ENCODE measurements around the gene ENTPD3.
"Not testable (repeated sequence)": the region's sequence is repeated elsewhere in the genome, so short reads cannot be mapped to it uniquely, and the experiment has no call there.

Gene ENTPD3

DNA sequence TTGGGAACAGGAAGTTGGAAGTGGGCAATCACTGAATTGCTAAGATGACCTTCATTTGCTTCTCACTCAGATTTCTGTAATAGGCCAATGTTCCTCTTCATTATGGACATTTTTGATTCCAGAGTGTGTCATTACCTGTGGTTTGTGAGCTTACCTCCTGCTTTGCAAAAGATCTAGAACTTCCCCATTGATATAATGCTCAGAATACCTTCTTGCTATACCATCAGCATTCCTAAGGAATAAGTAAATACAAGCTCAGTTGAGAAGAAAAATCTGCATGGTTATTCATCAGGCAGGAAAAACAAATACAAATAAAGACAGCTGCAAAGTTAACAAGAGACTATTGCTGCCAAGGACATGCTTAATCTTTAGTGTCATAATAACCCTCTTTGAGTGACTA, 64.6 kb downstream of the ENTPD3 start:
- 0 out of 2 replicates have a peak, but pooled peaks cover 2% of the 10 kb centered on the region for H3K4me1 ChIP-seq (ENCODE audit: control insufficient read depth, insufficient read depth, low read length)
- no peak overlapping the region for H3K27ac ChIP-seq (ENCODE audit: low read depth, low read length)
- no peak overlapping the region for H3K9ac ChIP-seq (ENCODE audit: low read depth, low read length)
- no peaks in the 10 kb centered on the region for H3K27me3 ChIP-seq (ENCODE audit: control insufficient read depth, insufficient read depth, low read length)
- no peaks in the 10 kb centered on the region for H3K9me3 ChIP-seq (ENCODE audit: control insufficient read depth, insufficient read depth, low read length)
- no peak overlapping the region for H3K4me3 ChIP-seq (ENCODE audit: low read depth, low read length)
- no peaks in the 10 kb centered on the region for H3K36me3 ChIP-seq (ENCODE audit: control insufficient read depth, insufficient read depth, low read length)

DNA sequence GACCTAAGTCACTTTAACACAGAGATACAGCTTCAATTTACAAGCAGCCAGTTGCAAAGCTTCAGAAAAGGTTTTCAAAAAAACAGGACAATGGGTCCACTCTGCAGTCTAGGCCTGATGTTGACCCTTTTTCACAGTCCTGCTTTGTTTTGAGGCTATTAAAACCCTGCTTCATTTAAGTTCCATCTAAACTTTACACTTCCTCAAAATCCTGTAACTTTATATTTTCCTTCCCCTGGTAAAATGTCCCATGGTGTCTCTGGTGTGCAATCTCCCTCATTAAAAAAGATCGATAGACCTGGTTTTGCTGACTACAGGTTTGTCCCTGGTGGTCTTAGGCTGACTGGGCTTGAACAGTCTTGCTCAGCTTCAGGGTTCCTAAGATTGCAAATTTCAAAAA, 65.1 kb downstream of the ENTPD3 start:
- H3K4me1 ChIP-seq (ENCODE audit: control insufficient read depth, insufficient read depth, low read length), result 0 out of 2 replicates have a peak, but pooled peaks cover 2% of the 10 kb centered on the region
- H3K9me3 ChIP-seq (ENCODE audit: control insufficient read depth, insufficient read depth, low read length), result no peaks in the 10 kb centered on the region
- no peaks in the 10 kb centered on the region for H3K36me3 ChIP-seq (ENCODE audit: control insufficient read depth, insufficient read depth, low read length)
- peak overlapping the region; percentile 89; the same call in 1 of the 2 replicates for H3K9ac ChIP-seq (ENCODE audit: low read depth, low read length)
- H3K27ac ChIP-seq (ENCODE audit: low read depth, low read length), result peak overlapping the region; percentile 93
- H3K27me3 ChIP-seq (ENCODE audit: control insufficient read depth, insufficient read depth, low read length), result no peaks in the 10 kb centered on the region
- peak overlapping the region; percentile 81 for H3K4me3 ChIP-seq (ENCODE audit: low read depth, low read length)

- no peaks in the 10 kb centered on the region for H3K27me3 ChIP-seq (ENCODE audit: control insufficient read depth, insufficient read depth, low read length)
- H3K27ac ChIP-seq (ENCODE audit: low read depth, low read length), result peak overlapping the region; percentile 93
- H3K4me1 ChIP-seq (ENCODE audit: control insufficient read depth, insufficient read depth, low read length), result 0 out of 2 replicates have a peak, but pooled peaks cover 2% of the 10 kb centered on the region
Measured at GRCh38 chr3:40452562-40452875, 65.5 kb downstream of the ENTPD3 start.

GRCh38 chr3:40452876-40453730, 66.1 kb downstream of the ENTPD3 start:
- H3K9me3 ChIP-seq (ENCODE audit: control insufficient read depth, insufficient read depth, low read length), result no peaks in the 10 kb centered on the region
- peaks cover 4% of the 10 kb centered on the region for H3K36me3 ChIP-seq (ENCODE audit: control insufficient read depth, insufficient read depth, low read length)
- H3K4me3 ChIP-seq (ENCODE audit: low read depth, low read length), result peak overlapping the region; percentile 81
- H3K9ac ChIP-seq (ENCODE audit: low read depth, low read length), result peak overlapping the region; percentile 89
- H3K4me1 ChIP-seq (ENCODE audit: control insufficient read depth, insufficient read depth, low read length), result 0 out of 2 replicates have a peak, but pooled peaks cover 3% of the 10 kb centered on the region
- no peaks in the 10 kb centered on the region for H3K27me3 ChIP-seq (ENCODE audit: control insufficient read depth, insufficient read depth, low read length)
- peak overlapping the region; percentile 93 for H3K27ac ChIP-seq (ENCODE audit: low read depth, low read length)

More at GRCh38 chr3:40452562-40452875, 65.5 kb downstream of the ENTPD3 start:
- Histone ChIP-seq H3K9me3 (ENCODE audit: control insufficient read depth, insufficient read depth, low read length) (no peaks in the 10 kb centered on the region), H3K9ac (ENCODE audit: low read depth, low read length) (peak overlapping the region; percentile 89), H3K36me3 (ENCODE audit: control insufficient read depth, insufficient read depth, low read length) (no peaks in the 10 kb centered on the region), H3K4me3 (ENCODE audit: low read depth, low read length) (peak overlapping the region; percentile 81)

DNA sequence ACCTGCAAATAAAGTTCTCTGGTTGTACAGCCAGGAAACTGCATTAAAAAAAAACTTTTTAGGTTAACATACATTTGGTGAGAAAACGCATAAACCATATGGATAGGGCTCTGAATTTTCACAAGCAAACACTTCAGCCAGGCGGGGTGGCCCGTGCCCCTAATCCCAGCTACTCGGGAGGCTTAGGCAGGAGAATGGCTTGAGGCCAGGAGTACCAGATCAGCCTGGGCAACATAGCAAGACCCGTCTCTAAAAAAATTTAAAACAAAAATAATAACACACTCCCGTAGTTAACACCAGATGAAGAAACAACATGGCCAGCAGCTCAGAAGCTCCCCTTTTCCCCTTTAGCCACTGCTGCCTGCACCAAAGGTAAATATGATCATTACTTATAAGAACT, 66.9 kb downstream of the ENTPD3 start:
- no peaks in the 10 kb centered on the region for H3K27me3 ChIP-seq (ENCODE audit: control insufficient read depth, insufficient read depth, low read length)
- H3K36me3 ChIP-seq (ENCODE audit: control insufficient read depth, insufficient read depth, low read length), result peaks cover 12% of the 10 kb centered on the region
- H3K27ac ChIP-seq (ENCODE audit: low read depth, low read length), result peak overlapping the region; percentile 93
- no peak overlapping the region for H3K9ac ChIP-seq (ENCODE audit: low read depth, low read length)
- peaks cover 11% of the 10 kb centered on the region; the same call in 1 of the 2 replicates for H3K4me1 ChIP-seq (ENCODE audit: control insufficient read depth, insufficient read depth, low read length)
- H3K4me3 ChIP-seq (ENCODE audit: low read depth, low read length), result peak overlapping the region; percentile 81
- H3K9me3 ChIP-seq (ENCODE audit: control insufficient read depth, insufficient read depth, low read length), result no peaks in the 10 kb centered on the region

DNA sequence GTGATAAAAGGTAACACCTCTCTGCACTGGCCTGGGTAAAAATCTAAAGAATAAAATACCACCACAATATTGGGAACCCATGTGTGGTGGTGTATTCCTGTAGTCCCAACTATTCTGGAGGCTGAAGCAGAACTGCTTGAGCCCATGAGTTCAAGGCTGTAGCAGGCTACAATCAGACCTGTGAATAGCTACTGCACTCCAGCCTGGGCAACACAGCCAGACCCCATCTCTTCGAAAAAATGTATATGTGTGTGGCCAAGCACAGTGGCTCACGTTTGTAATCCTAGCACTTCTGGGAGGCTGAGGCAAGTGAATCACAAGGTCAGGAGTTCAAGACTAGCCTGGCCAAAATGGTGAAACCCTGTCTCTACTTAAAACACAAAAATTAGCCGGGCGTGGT, 68.3 kb downstream of the ENTPD3 start:
- Histone ChIP-seq H3K9me3 (ENCODE audit: control insufficient read depth, insufficient read depth, low read length) (no peaks in the 10 kb centered on the region), H3K9ac (ENCODE audit: low read depth, low read length) (no peak overlapping the region), H3K4me3 (ENCODE audit: low read depth, low read length) (no peak overlapping the region), H3K4me1 (ENCODE audit: control insufficient read depth, insufficient read depth, low read length) (peaks cover 11% of the 10 kb centered on the region; the same call in 1 of the 2 replicates), H3K36me3 (ENCODE audit: control insufficient read depth, insufficient read depth, low read length) (peaks cover 25% of the 10 kb centered on the region), H3K27me3 (ENCODE audit: control insufficient read depth, insufficient read depth, low read length) (no peaks in the 10 kb centered on the region), H3K27ac (ENCODE audit: low read depth, low read length) (no peak overlapping the region)

DNA sequence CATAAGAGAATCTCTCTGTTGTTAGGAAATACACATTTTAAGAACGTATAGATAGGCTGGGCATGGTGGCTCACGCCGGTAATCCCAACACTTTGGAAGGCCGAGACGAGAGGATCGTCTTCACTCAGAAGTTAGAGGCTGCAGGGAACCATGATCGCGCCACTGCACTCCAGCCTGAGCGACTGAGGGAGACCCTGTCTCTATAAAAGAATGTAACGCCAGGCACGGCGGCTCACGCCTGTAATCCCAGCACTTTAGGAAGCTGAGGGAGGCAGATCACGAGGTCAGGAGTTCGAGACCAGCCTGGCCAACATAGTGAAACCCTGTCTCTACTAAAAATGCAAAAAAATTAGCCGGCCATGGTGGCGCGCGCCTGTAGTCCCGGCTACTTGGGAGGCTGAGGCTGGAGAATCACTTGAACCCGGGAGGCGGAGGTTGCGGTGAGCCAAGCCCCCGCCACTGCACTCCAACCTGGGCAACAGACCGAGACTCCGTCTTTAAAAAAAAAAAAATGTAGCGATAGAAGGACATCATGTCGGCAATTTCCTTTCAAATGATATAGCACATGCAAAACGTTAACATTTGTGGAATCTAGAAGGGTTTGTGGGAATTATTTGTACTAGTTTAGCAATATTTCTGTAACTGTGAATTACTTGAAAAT, 69.4 kb downstream of the ENTPD3 start:
- Histone ChIP-seq H3K27ac (ENCODE audit: low read depth, low read length) (peak overlapping the region; percentile 87), H3K4me1 (ENCODE audit: control insufficient read depth, insufficient read depth, low read length) (peaks cover 11% of the 10 kb centered on the region; the same call in 1 of the 2 replicates), H3K4me3 (ENCODE audit: low read depth, low read length) (peak overlapping the region; percentile 87), H3K9me3 (ENCODE audit: control insufficient read depth, insufficient read depth, low read length) (no peaks in the 10 kb centered on the region), H3K36me3 (ENCODE audit: control insufficient read depth, insufficient read depth, low read length) (peaks cover 36% of the 10 kb centered on the region), H3K27me3 (ENCODE audit: control insufficient read depth, insufficient read depth, low read length) (no peaks in the 10 kb centered on the region), H3K9ac (ENCODE audit: low read depth, low read length) (peak overlapping the region; percentile 95)

- Histone ChIP-seq H3K27me3 (ENCODE audit: control insufficient read depth, insufficient read depth, low read length) (no peaks in the 10 kb centered on the region), H3K4me3 (ENCODE audit: low read depth, low read length) (peak within 1 kb of the TSS; percentile 87), H3K27ac (ENCODE audit: low read depth, low read length) (peak within 1 kb of the TSS; percentile 87), H3K4me1 (ENCODE audit: control insufficient read depth, insufficient read depth, low read length) (peaks cover 11% of the 10 kb centered on the region; the same call in 1 of the 2 replicates), H3K9ac (ENCODE audit: low read depth, low read length) (peak within 1 kb of the TSS; percentile 95), H3K36me3 (ENCODE audit: control insufficient read depth, insufficient read depth, low read length) (peaks cover 44% of the 10 kb centered on the region), H3K9me3 (ENCODE audit: control insufficient read depth, insufficient read depth, low read length) (no peaks in the 10 kb centered on the region)
Measured at GRCh38 chr3:40456940-40457823, 70.2 kb downstream of the ENTPD3 start, which contains the start of gene RPL14. Gene RPL14 (plus strand): TSS chr3:40457339. CDS start chr3:40457472, 133 bp downstream.

GRCh38 chr3:40458473-40458872, 71.5 kb downstream of the ENTPD3 start:
- H3K4me1 ChIP-seq (ENCODE audit: control insufficient read depth, insufficient read depth, low read length), result peaks cover 9% of the 10 kb centered on the region; the same call in 1 of the 2 replicates
- peak overlapping the region; percentile 95; the same call in 1 of the 2 replicates for H3K9ac ChIP-seq (ENCODE audit: low read depth, low read length)
- no peaks in the 10 kb centered on the region for H3K9me3 ChIP-seq (ENCODE audit: control insufficient read depth, insufficient read depth, low read length)
- peak overlapping the region; percentile 87 for H3K4me3 ChIP-seq (ENCODE audit: low read depth, low read length)
- H3K27ac ChIP-seq (ENCODE audit: low read depth, low read length), result peak overlapping the region; percentile 41
- H3K36me3 ChIP-seq (ENCODE audit: control insufficient read depth, insufficient read depth, low read length), result peaks cover 57% of the 10 kb centered on the region
- H3K27me3 ChIP-seq (ENCODE audit: control insufficient read depth, insufficient read depth, low read length), result no peaks in the 10 kb centered on the region

GRCh38 chr3:40460481-40460880, 73.5 kb downstream of the ENTPD3 start:
- not testable (repeated sequence) for H3K27me3 ChIP-seq (ENCODE audit: control insufficient read depth, insufficient read depth, low read length); H3K9ac ChIP-seq (ENCODE audit: low read depth, low read length); H3K27ac ChIP-seq (ENCODE audit: low read depth, low read length); H3K9me3 ChIP-seq (ENCODE audit: control insufficient read depth, insufficient read depth, low read length); H3K4me3 ChIP-seq (ENCODE audit: low read depth, low read length); H3K4me1 ChIP-seq (ENCODE audit: control insufficient read depth, insufficient read depth, low read length)
- H3K36me3 ChIP-seq (ENCODE audit: control insufficient read depth, insufficient read depth, low read length), result peaks cover 71% of the 10 kb centered on the region
